SK-N-MC (cell line): ENCODE results near the gene FERD3L.

Experiments
- EZH2 ChIP-seq: fragments of 200-600 bp; sonication (generic); IDR thresholded peaks from one replicate; pipeline ENCODE4 v1.6.1; 2017; ENCODE audit warnings: antibody characterized with exemption
- POLR2AphosphoS5 ChIP-seq: IDR thresholded peaks from 2 replicates; pipeline ENCODE4 v1.6.1; 2012; ENCODE audit warnings: mild to moderate bottlenecking, low read depth, low read length, borderline replicate concordance

DNA sequence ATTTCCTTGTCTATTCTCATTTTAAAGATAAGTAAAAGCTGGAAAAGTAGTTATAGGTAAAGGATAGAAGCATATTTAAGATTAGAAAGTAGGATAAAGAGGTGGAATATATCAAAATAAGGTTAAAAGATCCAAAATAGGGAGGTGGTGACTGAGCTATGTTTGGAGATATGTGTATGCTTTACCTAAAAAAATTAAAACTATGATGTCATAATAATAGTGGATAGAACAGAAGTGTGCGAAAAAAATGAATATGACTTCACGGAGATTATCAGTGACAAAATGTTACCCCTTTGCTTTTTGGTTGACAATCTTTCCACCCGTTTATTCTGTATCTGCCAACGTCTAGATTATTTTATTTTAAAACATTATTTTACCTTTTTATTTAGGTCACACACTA, 33.4 kb upstream of the FERD3L start:
- TF ChIP-seq EZH2, result no peak
- TF ChIP-seq POLR2AphosphoS5, result no peak
